Thymus (tissue), 11 donors: ENCODE measurements around the gene PM20D2. TPM values are rescaled to one million over a fixed set of nuclear protein-coding genes. Genes with fewer than 3 reads are reported as not detected.

Experiments
- DNase-seq, 9 donors: peaks; one replicate each; pipeline ENCODE4 v3.0.0-alpha.2; 2013; ENCODE audit warnings: low spot score in 9 of 9, low read depth in 6 of 9, missing footprints in 1 of 9
- H3K27ac ChIP-seq, 2 donors: one replicate each; pipeline ENCODE4 v1.5.1; 2013; ENCODE audit warnings: control low read depth in 1 of 2, low read depth in 1 of 2, low read length in 1 of 2, mild to moderate bottlenecking in 1 of 2, moderate library complexity in 1 of 2
- H3K27me3 ChIP-seq, 2 donors: one replicate each; pipeline ENCODE4 v1.5.1; 2013; ENCODE audit warnings: low read length in 1 of 2; ENCODE audit not compliant: control insufficient read depth in 2 of 2, insufficient read depth in 1 of 2
- H3K36me3 ChIP-seq, 2 donors: one replicate each; pipeline ENCODE4 v1.5.1; 2013; ENCODE audit warnings: low read length in 1 of 2, mild to moderate bottlenecking in 1 of 2, moderate library complexity in 1 of 2; ENCODE audit not compliant: control insufficient read depth in 2 of 2, insufficient read depth in 2 of 2
- H3K4me1 ChIP-seq, 2 donors: one replicate each; pipeline ENCODE4 v1.5.1; 2013; ENCODE audit warnings: low read length in 2 of 2; ENCODE audit not compliant: control insufficient read depth in 2 of 2, insufficient read depth in 2 of 2
- H3K4me3 ChIP-seq, 2 donors: one replicate each; pipeline ENCODE4 v1.5.1; 2013; ENCODE audit warnings: low read length in 2 of 2, control low read depth in 1 of 2, mild to moderate bottlenecking in 1 of 2
- H3K9me3 ChIP-seq, 2 donors: one replicate each; pipeline ENCODE4 v1.5.1; 2013; ENCODE audit warnings: low read length in 1 of 2, mild to moderate bottlenecking in 1 of 2; ENCODE audit not compliant: control insufficient read depth in 2 of 2, insufficient read depth in 1 of 2
- WGBS: extraction: QIAGEN DNeasy Blood & Tissue Kit; methylation state at CpG from one replicate; pipeline ENCODE4 v1.1.7; 2013; 5-methylcytosine and 5-hydroxymethylcytosine counted together
- polyA plus RNA-seq: library from polyadenylated mRNA; stranded (reverse); fragments of 200-250 nt; gene quantifications from one replicate; pipeline ENCODE4 v1.2.3, GENCODE V29; 2013
- total RNA-seq: library from RNA; stranded (reverse); fragments of 120-200 nt; gene quantifications from one replicate; pipeline ENCODE4 v1.2.4, GENCODE V29; 2013
- donor health status: healthy.

PM20D2 gene
- total and polyA plus RNA-seq, 2 donors: 17.2 to 19.2 TPM

DNA sequence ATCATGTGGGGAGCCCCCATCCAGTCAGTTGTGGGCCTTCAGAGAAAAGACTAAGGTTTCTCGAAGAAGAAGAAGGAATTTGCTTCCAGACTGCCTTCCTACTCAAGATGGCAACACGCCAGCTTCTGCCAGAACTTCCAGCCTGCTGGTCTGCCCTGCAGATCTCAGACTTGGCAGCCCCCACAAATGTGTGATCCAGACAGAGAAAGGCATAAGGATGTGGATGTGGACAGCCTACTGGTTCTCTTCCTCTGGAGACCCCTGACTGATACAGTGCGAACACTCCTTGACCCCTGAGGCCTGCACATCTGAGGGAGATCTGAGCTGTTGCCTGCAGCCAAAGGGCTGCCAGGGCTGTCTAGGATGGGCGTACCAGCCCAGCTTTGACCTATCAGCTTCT is 62.7 kb downstream of the PM20D2 start:
- Histone ChIP-seq H3K4me3 (no peak overlapping the region), H3K36me3 (no peaks in the 10 kb centered on the region), H3K27ac (no peak overlapping the region), H3K4me1 (no peaks in the 10 kb centered on the region), H3K9me3 (no peaks in the 10 kb centered on the region), H3K27me3 (no peaks in the 10 kb centered on the region)
- 71% methylated on average over 4 of the region's 4 CpGs for WGBS
- no peak for DNase-seq

DNA sequence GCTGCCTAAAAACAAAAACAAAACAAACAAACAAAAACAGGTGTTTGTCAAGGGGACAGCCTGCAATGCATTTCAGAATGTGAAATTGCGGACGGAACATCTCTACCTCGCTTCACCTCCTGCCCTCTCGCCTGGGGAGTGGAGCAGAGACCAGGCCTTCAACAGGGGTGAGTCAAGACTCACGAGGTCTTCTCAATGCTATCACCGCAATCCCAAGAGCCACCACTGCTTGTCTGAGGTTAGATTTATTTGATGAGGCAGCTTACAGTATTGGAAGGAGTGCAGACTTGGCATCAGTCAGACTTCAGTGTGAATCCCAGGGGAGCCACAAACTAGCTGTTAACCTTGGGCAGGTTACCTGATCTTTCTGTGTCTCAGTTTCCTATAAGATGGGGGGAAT is 63.6 kb downstream of the PM20D2 start:
- no peak overlapping the region for H3K4me3 ChIP-seq
- H3K4me1 ChIP-seq: no peaks in the 10 kb centered on the region
- no peaks in the 10 kb centered on the region for H3K9me3 ChIP-seq
- WGBS: 90% methylated on average over 6 of the region's 6 CpGs
- H3K27ac ChIP-seq: no peak overlapping the region
- no peaks in the 10 kb centered on the region for H3K27me3 ChIP-seq
- no peak for DNase-seq
- H3K36me3 ChIP-seq: no peaks in the 10 kb centered on the region

DNA sequence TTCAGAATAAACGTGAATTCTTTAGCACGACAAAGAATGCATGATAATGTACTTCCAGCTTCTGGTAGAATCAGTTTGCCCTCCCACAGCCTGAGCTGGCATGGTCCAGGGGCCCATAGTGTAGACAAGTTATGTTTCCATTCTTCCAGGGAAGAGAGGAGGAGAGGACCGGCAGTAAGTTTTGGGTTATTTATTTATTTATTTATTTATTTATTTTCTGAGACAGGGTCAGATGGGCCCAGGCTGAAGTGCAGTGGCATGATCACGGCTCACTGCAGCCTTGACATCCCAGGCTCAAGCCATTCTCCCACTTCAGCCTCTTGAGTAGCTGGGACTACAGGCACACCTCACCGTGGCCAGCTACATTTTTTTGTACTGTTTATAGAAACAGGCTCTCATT is 66.6 kb downstream of the PM20D2 start:
- Histone ChIP-seq H3K27ac (no peak overlapping the region), H3K9me3 (no peaks in the 10 kb centered on the region), H3K36me3 (no peaks in the 10 kb centered on the region), H3K27me3 (no peaks in the 10 kb centered on the region), H3K4me1 (no peaks in the 10 kb centered on the region), H3K4me3 (no peak overlapping the region)
- 84% methylated on average over 5 of the region's 5 CpGs for WGBS
- no peak for DNase-seq

DNA sequence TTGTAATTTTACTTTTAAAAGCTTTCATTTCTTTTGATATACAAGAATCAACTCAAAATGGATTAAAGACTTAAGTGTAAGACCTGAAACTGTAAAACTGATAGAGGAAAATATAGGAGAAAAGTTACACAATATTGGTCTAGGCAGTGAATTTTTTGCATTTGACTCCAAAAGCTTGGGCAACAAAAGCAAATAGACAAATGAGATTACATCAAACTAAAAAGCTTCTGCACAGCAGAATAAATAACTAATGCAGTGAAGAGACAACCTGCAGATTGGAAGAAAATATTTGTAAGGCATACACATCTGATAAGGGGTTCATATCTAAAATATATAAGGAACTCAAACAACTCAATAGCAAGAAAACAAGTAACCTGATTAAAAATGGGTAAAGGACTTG is 68.3 kb downstream of the PM20D2 start:
- Histone ChIP-seq H3K9me3 (no peaks in the 10 kb centered on the region), H3K36me3 (no peaks in the 10 kb centered on the region), H3K27me3 (no peaks in the 10 kb centered on the region), H3K4me3 (no peak overlapping the region), H3K4me1 (peaks cover 0 to 3% of the 10 kb centered on the region in 2 donors), H3K27ac (no peak overlapping the region)
- DNase-seq: no peak

Other genes starting within 250 kb of the PM20D2 start
- 23.2 TPM for gene RNGTT, start 182.4 kb upstream of the PM20D2 start, total RNA-seq
- 11.2 TPM for gene RNGTT, start 182.4 kb upstream of the PM20D2 start, polyA plus RNA-seq
- 114 TPM for gene PNRC1, start 65.3 kb upstream of the PM20D2 start, total RNA-seq
- gene PNRC1, start 65.3 kb upstream of the PM20D2 start, polyA plus RNA-seq: 230 TPM
- gene SRSF12, start 28.0 kb upstream of the PM20D2 start, total RNA-seq: 0.71 TPM
- gene SRSF12, start 28.0 kb upstream of the PM20D2 start, polyA plus RNA-seq: 1.2 TPM
- under 0.01 TPM for gene GABRR1, start 71.3 kb downstream of the PM20D2 start, total RNA-seq
- gene GABRR1, start 71.3 kb downstream of the PM20D2 start, polyA plus RNA-seq: 0.07 TPM
- gene GABRR2, start 169.2 kb downstream of the PM20D2 start, total RNA-seq: 0.42 TPM
- gene GABRR2, start 169.2 kb downstream of the PM20D2 start, polyA plus RNA-seq: 0.78 TPM
- gene UBE2J1, start 206.7 kb downstream of the PM20D2 start, total RNA-seq: 45.7 TPM
- gene UBE2J1, start 206.7 kb downstream of the PM20D2 start, polyA plus RNA-seq: 41.2 TPM